Right hindlimb (tissue), 1 donor: ENCODE results near the gene RBM33.

Experiments used
- DNase-seq: peaks from one replicate; pipeline ENCODE4 v3.0.0-alpha.2; 2018

Gene RBM33

GRCh38 chr7:155727616-155728015 is 83.2 kb downstream of the RBM33 start:
- DNase-seq = no peak

- no peak for DNase-seq
Measured at GRCh38 chr7:155728116-155728515, 83.7 kb downstream of the RBM33 start.

- DNase-seq = no peak
Measured at GRCh38 chr7:155729847-155730246, 85.4 kb downstream of the RBM33 start.

GRCh38 chr7:155731380-155731779 is 86.9 kb downstream of the RBM33 start:
- no peak for DNase-seq

- no peak for DNase-seq
Measured at GRCh38 chr7:155731871-155732270, 87.4 kb downstream of the RBM33 start.

- DNase-seq = no peak
Measured at GRCh38 chr7:155732286-155732685, 87.8 kb downstream of the RBM33 start.

- DNase-seq = no peak
Measured at GRCh38 chr7:155733582-155734444, 89.4 kb downstream of the RBM33 start.

- DNase-seq = no peak
Measured at GRCh38 chr7:155734445-155734809, 90.0 kb downstream of the RBM33 start.

- no peak for DNase-seq
Measured at GRCh38 chr7:155735442-155736115, 91.1 kb downstream of the RBM33 start.

- DNase-seq = no peak
Measured at GRCh38 chr7:155737590-155737989, 93.1 kb downstream of the RBM33 start.

GRCh38 chr7:155738104-155738503 is 93.6 kb downstream of the RBM33 start:
- DNase-seq = no peak

- DNase-seq = peak; percentile 81
Measured at GRCh38 chr7:155738652-155739537, 94.4 kb downstream of the RBM33 start.

- no peak for DNase-seq
Measured at GRCh38 chr7:155739538-155740143, 95.2 kb downstream of the RBM33 start.

GRCh38 chr7:155741082-155741481 is 96.6 kb downstream of the RBM33 start:
- no peak for DNase-seq

- DNase-seq = no peak
Measured at GRCh38 chr7:155741805-155742204, 97.3 kb downstream of the RBM33 start.

- DNase-seq = no peak
Measured at GRCh38 chr7:155743177-155743576, 98.7 kb downstream of the RBM33 start.

- no peak for DNase-seq
Measured at GRCh38 chr7:155744971-155745683, 100.7 kb downstream of the RBM33 start.

GRCh38 chr7:155745737-155746136 is 101.3 kb downstream of the RBM33 start:
- no peak for DNase-seq

GRCh38 chr7:155746188-155746587 is 101.7 kb downstream of the RBM33 start:
- DNase-seq = no peak

GRCh38 chr7:155747209-155747608 is 102.7 kb downstream of the RBM33 start:
- DNase-seq = no peak

GRCh38 chr7:155749578-155749977 is 105.1 kb downstream of the RBM33 start:
- DNase-seq = no peak
